ENCODE measurements around the gene KCNJ6. TPM values are rescaled to one million over a fixed set of nuclear protein-coding genes. Genes with fewer than 3 reads are reported as not detected.
"Not testable (repeated sequence)": the region's sequence is repeated elsewhere in the genome, so short reads cannot be mapped to it uniquely, and the experiment has no call there.

The KCNJ6 gene
- total RNA-seq, 1 experiment from 2014 or later = not detected

DNA sequence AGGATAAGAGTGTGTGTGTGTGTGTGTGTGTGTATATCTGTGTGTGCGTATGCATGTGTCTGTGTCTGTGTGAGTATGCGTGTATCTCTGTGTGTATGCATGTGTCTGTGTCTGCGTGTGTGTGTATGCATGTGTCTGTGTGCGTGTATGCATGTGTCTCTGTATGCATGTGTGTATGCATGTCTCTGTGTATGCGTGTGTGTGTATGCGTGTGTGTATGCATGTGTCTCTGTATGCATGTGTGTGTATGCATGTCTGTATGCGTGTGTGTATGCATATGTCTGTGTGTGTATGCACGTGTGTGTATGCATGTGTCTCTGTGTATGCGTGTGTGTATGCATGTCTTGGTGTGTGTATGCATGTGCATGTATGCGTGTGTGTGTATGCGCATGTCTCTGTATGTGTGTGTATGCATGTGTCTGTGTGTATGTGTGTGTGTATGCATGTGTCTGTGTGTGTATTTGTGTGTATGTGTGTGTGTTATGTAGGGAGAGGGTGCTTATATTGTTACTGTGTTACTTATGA lies 301.8 kb downstream of the KCNJ6 start:
- DNase-seq (ENCODE audit: low spot score) = no peak

DNA sequence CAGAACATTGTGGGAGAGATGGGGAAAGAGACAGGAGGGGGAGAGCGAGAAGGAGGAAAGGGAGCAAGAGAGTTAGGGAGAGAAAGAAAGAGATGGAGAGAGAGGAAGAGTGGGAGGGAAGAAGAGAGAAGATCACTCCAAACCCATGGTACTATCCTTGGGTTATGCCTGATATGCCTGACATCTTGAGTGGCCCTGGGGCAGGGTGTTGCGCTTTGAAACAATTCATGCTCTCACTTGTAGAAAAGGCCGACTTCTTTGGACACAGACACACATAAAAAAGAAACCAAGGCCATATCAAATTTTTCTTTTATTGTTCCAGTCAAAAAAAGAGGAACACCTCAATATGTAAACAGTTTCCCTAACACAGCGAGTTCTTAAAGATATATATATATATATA lies 309.2 kb downstream of the KCNJ6 start:
- DNase-seq (ENCODE audit: low spot score) = no peak

GRCh38 chr21:37606549-37606948 lies 309.7 kb downstream of the KCNJ6 start:
- no peak for DNase-seq (ENCODE audit: low spot score)

DNA sequence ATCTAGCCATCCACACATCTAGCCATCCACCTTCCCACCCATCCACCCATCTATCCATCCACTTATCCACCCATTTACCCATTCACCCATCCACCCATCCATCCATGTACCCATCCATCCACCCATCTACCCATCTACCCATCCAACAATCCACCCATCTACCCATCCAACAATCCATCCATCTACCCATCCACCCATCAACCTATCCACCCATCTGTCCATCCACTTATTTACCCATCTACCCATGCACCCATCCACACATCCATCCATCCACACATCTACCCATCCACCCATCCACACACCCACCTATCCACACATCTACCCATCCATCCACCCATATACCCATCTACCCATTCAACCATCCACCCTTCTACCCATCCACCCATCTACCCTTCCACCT lies 311.3 kb downstream of the KCNJ6 start:
- DNase-seq (ENCODE audit: low spot score) = no peak

GRCh38 chr21:37603129-37603528 lies 313.1 kb downstream of the KCNJ6 start:
- DNase-seq (ENCODE audit: low spot score) = no peak

- no peak for DNase-seq (ENCODE audit: low spot score)
Measured at GRCh38 chr21:37601915-37602314, 314.3 kb downstream of the KCNJ6 start.

DNA sequence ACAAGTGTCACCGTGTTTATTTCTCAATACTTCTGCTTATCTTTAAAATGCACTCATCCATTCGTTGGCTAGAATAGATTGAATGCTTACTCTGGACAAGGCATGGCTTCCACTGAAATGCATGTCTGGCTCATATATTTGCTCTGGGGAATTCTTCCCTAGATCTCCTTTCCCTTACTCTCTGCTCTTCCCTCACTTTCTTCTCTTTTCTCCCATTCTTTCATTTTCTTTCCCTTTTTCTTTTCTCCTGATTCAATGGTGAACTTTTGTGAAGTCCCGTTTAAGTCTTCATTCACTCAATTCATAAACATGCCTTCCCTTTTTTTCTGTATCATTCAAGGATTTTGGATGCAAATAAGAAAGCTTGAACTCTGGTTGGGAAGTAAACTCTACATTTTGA lies 315.2 kb downstream of the KCNJ6 start:
- DNase-seq (ENCODE audit: low spot score) = no peak

- DNase-seq (ENCODE audit: low spot score) = no peak
Measured at GRCh38 chr21:37595944-37596343, 320.3 kb downstream of the KCNJ6 start.

DNA sequence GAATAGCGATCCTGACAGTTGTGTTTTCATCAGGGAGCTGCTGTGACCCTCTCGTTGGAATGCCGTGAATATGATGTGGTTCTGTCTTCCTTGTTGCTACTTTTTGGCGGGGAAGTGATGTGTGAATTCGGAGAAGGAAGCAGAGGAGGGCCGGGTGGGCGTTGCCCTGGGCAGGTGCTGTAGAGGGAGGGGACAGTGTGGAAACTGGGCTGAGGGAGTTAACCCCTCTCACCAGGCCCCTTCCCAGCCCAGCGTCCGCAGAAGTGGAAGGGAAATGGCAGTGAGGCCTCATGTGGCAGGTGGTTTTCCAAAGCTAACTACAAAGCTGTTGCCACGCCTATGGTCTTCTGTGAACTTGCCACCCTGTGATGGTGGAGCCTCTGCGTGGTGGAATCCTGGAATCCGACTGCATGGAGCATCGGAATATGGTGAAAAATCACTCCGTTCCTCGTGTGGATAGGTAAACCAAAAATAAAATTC lies 321.7 kb downstream of the KCNJ6 start:
- DNase-seq (ENCODE audit: low spot score) = no peak

- DNase-seq (ENCODE audit: low spot score) = no peak
Measured at GRCh38 chr21:37593740-37594471, 322.4 kb downstream of the KCNJ6 start.

- no peak for DNase-seq (ENCODE audit: low spot score)
Measured at GRCh38 chr21:37593015-37593414, 323.2 kb downstream of the KCNJ6 start.

GRCh38 chr21:37592496-37592895 lies 323.8 kb downstream of the KCNJ6 start:
- DNase-seq (ENCODE audit: low spot score) = no peak

- not testable (repeated sequence) for DNase-seq (ENCODE audit: low spot score)
Measured at GRCh38 chr21:37591994-37592393, 324.3 kb downstream of the KCNJ6 start.

DNA sequence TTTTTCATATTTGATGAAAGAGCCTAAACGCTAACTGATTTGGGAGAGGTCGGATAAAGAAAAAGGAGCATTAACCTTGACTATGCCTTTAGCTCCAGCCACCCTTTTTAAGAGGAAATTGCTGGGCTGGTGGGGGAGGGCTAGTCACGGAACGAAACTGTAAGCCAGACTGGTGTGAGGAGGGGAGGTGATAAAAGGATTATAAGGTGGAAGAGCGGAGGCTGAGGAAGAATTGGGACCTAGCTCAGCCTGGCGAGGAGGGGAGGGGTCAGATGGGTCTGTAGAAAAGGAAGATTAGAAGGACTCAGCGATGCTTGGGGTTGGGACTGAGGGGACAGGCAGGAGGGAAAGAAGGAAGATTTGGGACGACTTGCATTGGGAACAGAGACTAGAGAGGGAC lies 325.4 kb downstream of the KCNJ6 start:
- not testable (repeated sequence) for DNase-seq (ENCODE audit: low spot score)

DNA sequence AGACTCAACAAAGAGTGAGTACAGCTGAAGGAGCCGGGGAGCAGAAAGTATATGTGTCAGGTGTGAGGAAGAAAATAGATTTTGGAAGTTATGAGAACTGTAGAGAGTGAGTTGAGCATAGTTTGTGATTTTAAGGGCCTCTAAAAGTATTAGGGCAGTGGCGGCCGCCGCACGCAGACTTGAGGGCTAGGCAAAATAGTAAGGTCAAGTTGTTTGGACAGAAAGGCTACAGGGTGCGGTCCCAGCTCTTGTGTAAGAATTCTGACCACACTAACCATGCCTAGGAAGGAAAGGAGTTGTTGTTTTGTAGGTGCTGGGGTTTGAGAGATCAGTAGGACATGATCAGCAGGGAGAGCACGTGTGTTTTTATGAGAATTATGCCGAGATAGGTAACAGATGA lies 327.6 kb downstream of the KCNJ6 start:
- DNase-seq (ENCODE audit: low spot score) = not testable (repeated sequence)

GRCh38 chr21:37587635-37588177 lies 328.6 kb downstream of the KCNJ6 start:
- no peak for DNase-seq (ENCODE audit: low spot score)

GRCh38 chr21:37587203-37587602 lies 329.1 kb downstream of the KCNJ6 start:
- DNase-seq (ENCODE audit: low spot score) = no peak

DNA sequence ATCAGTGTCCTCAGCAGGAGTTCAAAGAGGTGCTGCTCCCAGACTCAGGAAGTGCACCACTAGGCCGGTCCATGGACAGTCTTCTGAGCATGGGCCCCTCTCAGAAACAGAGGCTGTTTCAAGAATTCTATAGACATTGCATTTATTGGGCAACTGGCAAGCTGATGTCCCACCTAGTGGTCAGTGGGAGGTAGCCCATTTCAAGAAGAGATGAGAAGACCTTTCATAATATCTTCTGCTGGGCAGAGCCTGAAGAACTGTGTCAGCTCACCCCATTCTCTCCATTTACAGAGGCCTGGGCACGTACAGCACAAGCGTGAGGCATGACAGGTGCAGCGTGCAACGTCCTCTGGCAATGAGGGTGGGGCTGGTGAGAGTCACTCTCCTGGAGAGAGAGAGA lies 333.7 kb downstream of the KCNJ6 start:
- DNase-seq (ENCODE audit: low spot score) = peak; percentile 31

GRCh38 chr21:37580666-37581065 lies 335.6 kb downstream of the KCNJ6 start:
- DNase-seq (ENCODE audit: low spot score) = no peak

GRCh38 chr21:37579356-37579755 lies 336.9 kb downstream of the KCNJ6 start:
- no peak for DNase-seq (ENCODE audit: low spot score)

DNA sequence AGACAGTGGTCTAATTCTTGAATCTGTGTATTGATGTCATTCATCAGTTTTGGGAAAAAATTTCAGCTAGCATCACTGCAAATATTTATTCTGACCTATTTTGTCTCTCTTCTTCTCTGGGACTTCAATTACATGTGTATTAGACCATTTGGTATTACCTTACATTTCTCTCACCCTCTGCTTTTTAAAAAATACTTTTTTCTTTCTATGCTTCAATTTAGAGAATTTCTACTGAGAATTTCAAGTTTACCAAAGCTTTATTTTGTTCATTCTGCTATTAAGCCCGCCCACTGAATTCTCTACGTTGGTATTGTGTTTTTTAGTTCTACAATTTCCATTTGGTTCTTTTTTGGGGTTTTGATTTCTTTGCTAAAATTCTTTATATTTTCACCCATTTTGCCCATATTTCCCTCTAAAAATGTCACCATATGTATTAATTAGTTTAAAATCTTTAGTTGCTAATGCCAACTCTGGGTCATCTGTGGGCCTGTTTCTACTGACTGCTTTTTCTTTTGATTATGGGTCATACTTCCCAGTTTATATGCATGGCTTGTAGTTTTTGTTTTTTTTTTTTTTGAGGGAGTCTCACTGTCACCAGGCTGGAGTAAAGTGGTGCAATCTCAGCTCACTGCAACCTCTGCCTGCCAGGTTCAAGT lies 337.7 kb downstream of the KCNJ6 start:
- no peak for DNase-seq (ENCODE audit: low spot score)

DNA sequence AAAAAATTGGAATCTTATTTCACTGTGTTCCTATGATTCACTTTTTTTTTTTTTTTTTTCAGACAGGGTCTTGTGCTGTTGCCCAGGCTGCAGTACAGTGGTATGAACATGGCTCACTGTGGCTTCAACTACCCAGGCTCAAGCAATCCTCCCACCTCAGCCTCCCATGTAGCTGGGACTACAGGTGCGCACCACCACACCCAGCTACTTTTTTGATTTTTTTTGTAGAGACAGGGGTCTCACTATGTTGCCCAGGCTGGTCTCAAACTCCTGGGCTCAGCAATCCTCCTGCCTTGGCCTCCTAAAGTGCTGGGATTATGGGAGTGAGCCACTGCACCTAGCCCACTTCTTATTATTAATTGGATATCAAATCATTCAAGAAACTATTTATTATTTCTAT lies 339.3 kb downstream of the KCNJ6 start:
- DNase-seq (ENCODE audit: low spot score) = not testable (repeated sequence)

GRCh38 chr21:37575580-37575979 lies 340.7 kb downstream of the KCNJ6 start:
- no peak for DNase-seq (ENCODE audit: low spot score)
